B cell (primary cell): ENCODE results near the gene TNXB. TPM values are rescaled to one million over a fixed set of nuclear protein-coding genes. Genes with fewer than 3 reads are reported as not detected.
"Not testable (repeated sequence)": the region's sequence is repeated elsewhere in the genome, so short reads cannot be mapped to it uniquely, and the experiment has no call there.

ENCODE experiments used
- ATAC-seq: fragments of 200-7000 bp; cut with Tn5 transposase; one replicate; pipeline ENCODE4 v1.10.0; 2021; ENCODE audit warnings: low read depth, mild to moderate bottlenecking, moderate number of reproducible peaks, moderate library complexity
- CTCF ChIA-PET: fragments of 350-600 bp; sonication (Branson Sonifier 250); formaldehyde crosslinking; loops from one replicate; lab custom pipeline; 2021; ENCODE audit warnings: antibody characterized with exemption, inconsistent platforms; lab: Charles Lee
- POLR2A ChIA-PET: fragments of 350-600 bp; sonication (Branson Sonifier 250); formaldehyde crosslinking; loops from one replicate; lab custom pipeline; 2021; ENCODE audit warnings: antibody characterized with exemption; lab: Charles Lee
- DNase-seq: peaks from one replicate; pipeline ENCODE4 v3.0.0; 2013
- H2AFZ ChIP-seq: 2 replicates; pipeline ENCODE4 v1.6.1; 2012; ENCODE audit warnings: mild to moderate bottlenecking, low read depth, low read length; ENCODE audit not compliant: insufficient read depth, poor library complexity, severe bottlenecking
- H3K27ac ChIP-seq, 2 donors: 1 replicate in 1 of 2; 2 replicates in 1 of 2; pipeline ENCODE4 v1.5.1; 2012 to 2013; ENCODE audit warnings: low read length in 2 of 2, mild to moderate bottlenecking in 2 of 2, moderate library complexity in 1 of 2
- H3K27me3 ChIP-seq, 4 experiments: fragments of 200-600 bp in 1 of 4; sonication (generic) in 1 of 4; replicated peaks in 1 of 4; 1 replicate in 2 of 4; 2 replicates in 2 of 4; pipeline versions ENCODE4 v1.6.1 to v1.7.0; 2013 to 2016; ENCODE audit warnings: low read length in 3 of 4, mild to moderate bottlenecking in 2 of 4, mixed read lengths in 1 of 4, moderate library complexity in 1 of 4; ENCODE audit not compliant: insufficient read depth in 4 of 4, control insufficient read depth in 3 of 4; ENCODE audit errors: control extremely low read depth in 1 of 4
- H3K36me3 ChIP-seq, 2 experiments: replicated peaks in 1 of 2; 1 replicate in 1 of 2; 2 replicates in 1 of 2; pipeline versions ENCODE4 v1.6.1 to v1.7.1; 2013; ENCODE audit warnings: low read length in 1 of 2; ENCODE audit not compliant: insufficient read depth in 2 of 2, control insufficient read depth in 1 of 2; ENCODE audit errors: control extremely low read depth in 1 of 2, extremely low read depth in 1 of 2
- H3K4me1 ChIP-seq, 2 donors: fragments of 200-600 bp in 1 of 2; sonication (generic) in 1 of 2; 1 replicate in 1 of 2; 2 replicates in 1 of 2; pipeline versions ENCODE4 v1.5.1 to v1.6.1; 2013 to 2017; ENCODE audit warnings: low read length in 2 of 2; ENCODE audit not compliant: control insufficient read depth in 2 of 2, insufficient read depth in 2 of 2
- H3K4me2 ChIP-seq: replicated peaks from 2 replicates; pipeline ENCODE3; 2012; ENCODE audit warnings: mild to moderate bottlenecking, low read depth, low read length; ENCODE audit not compliant: poor library complexity, severe bottlenecking
- H3K4me3 ChIP-seq, 5 experiments: fragments of 200-600 bp in 1 of 5; sonication (generic) in 1 of 5; 1 replicate in 3 of 5; 2 replicates in 2 of 5; pipeline versions ENCODE4 v1.5.1 to v1.7.0; 2011 to 2016; ENCODE audit warnings: low read length in 4 of 5, mild to moderate bottlenecking in 4 of 5, low read depth in 2 of 5, control low read depth in 1 of 5, moderate library complexity in 1 of 5; ENCODE audit not compliant: insufficient read depth in 1 of 5; ENCODE audit errors: control extremely low read depth in 1 of 5, extremely low read depth in 1 of 5
- H3K79me2 ChIP-seq: fragments of 200-600 bp; sonication (generic); one replicate; pipeline ENCODE4 v1.6.0; 2016; ENCODE audit warnings: low read length; ENCODE audit not compliant: control insufficient read depth, insufficient read depth
- H3K9ac ChIP-seq: fragments of 200-600 bp; sonication (generic); 2 replicates; pipeline ENCODE4 v1.6.1; 2017; ENCODE audit warnings: mild to moderate bottlenecking, low read length, moderate library complexity
- H3K9me3 ChIP-seq, 3 donors: one replicate each; pipeline versions ENCODE4 v1.6.1 to v1.7.1; 2013; ENCODE audit warnings: low read length in 2 of 3; ENCODE audit not compliant: control insufficient read depth in 2 of 3, insufficient read depth in 1 of 3; ENCODE audit errors: control extremely low read depth in 1 of 3
- H4K20me1 ChIP-seq: 2 replicates; pipeline ENCODE4 v1.6.0; 2012; ENCODE audit warnings: mild to moderate bottlenecking, low read length; ENCODE audit not compliant: insufficient read depth, control insufficient read depth, poor library complexity, severe bottlenecking
- H3K27ac Mint-ChIP-seq: one replicate; pipeline ENCODE4 v1.8.0; 2021; ENCODE audit warnings: mixed read lengths
- H3K27me3 Mint-ChIP-seq: one replicate; pipeline ENCODE4 v1.8.0; 2021; ENCODE audit warnings: mixed read lengths
- H3K4me1 Mint-ChIP-seq: one replicate; pipeline ENCODE4 v1.8.0; 2021; ENCODE audit warnings: mixed read lengths
- H3K4me3 Mint-ChIP-seq: one replicate; pipeline ENCODE4 v1.8.0; 2021; ENCODE audit warnings: mixed read lengths
- H3K9me3 Mint-ChIP-seq: one replicate; pipeline ENCODE4 v1.8.0; 2022; ENCODE audit warnings: mixed read lengths; ENCODE audit not compliant: insufficient read depth
- WGBS: methylation state at CpG from one replicate; pipeline ENCODE4 v1.1.5; 2013; ENCODE audit warnings: missing lambda C conversion rate; ENCODE audit not compliant: insufficient coverage; 5-methylcytosine and 5-hydroxymethylcytosine counted together
- intact Hi-C: fragments of 100-400 bp; cut with micrococcal nuclease; formaldehyde crosslinking; loops from one replicate; pipeline ENCODE4 v1.10.0; 2022
- polyA plus RNA-seq: library from polyadenylated mRNA; depleted of rRNA; stranded (reverse); fragments of >200 nt; gene quantifications from 2 replicates; pipeline ENCODE4 v1.2.3, GENCODE V29; 2012
- total RNA-seq, 2 donors: library from RNA; stranded (reverse); fragments of 120-200 nt in 1 of 2; gene quantifications; 1 replicate in 1 of 2; 2 replicates in 1 of 2; pipeline versions ENCODE4 v1.2.3 to v1.2.4, GENCODE V29; 2013 to 2022

Gene TNXB
- total and polyA plus RNA-seq, 2 donors (not counting 1 experiment from before 2014, with no cell fraction given) = 1.4 to 19.0 TPM

DNA sequence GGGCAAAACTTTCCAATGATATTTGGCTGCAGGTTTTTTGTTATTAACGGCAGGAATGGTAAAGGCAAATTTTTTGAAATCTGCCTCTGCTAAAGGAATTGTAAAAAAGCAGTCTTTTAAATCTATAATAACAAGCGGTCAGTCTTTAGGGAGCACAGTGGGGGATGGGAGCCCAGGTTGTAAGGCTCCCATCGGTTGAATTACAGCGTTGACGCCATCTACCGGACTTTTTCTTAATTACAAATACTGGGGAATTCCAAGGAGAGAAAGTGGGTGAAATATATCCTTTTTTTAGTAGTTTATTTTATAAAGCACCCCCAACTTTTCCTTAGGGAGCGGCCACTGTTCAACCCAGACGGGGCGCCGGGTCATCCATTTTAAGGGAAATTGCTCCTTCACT lies 87.0 kb downstream of the TNXB start:
- H3K4me2 ChIP-seq, H3K27ac ChIP-seq, H3K27me3 ChIP-seq, H3K4me3 ChIP-seq, ATAC-seq, H3K9me3 ChIP-seq, H3K36me3 ChIP-seq, H3K9me3 Mint-ChIP-seq, intact Hi-C loops, H3K9ac ChIP-seq, H4K20me1 ChIP-seq, H3K79me2 ChIP-seq, H2AFZ ChIP-seq, POLR2A ChIA-PET, H3K4me1 ChIP-seq, H3K4me1 Mint-ChIP-seq, H3K4me3 Mint-ChIP-seq, H3K27ac Mint-ChIP-seq, CTCF ChIA-PET, H3K27me3 Mint-ChIP-seq, DNase-seq: not testable (repeated sequence)
- WGBS = no CpG with 5 or more reads among the region's 10 CpGs

GRCh38 chr6:32014547-32014946 lies 94.6 kb downstream of the TNXB start, which contains the start of gene C4B:
C4B (plus strand) TSS chr6:32014795; CDS start chr6:32014846, 51 bp downstream.
- H3K79me2 ChIP-seq, H3K4me1 Mint-ChIP-seq, H2AFZ ChIP-seq, POLR2A ChIA-PET, H3K27me3 Mint-ChIP-seq, H3K27ac ChIP-seq, H3K27ac Mint-ChIP-seq, H3K4me3 ChIP-seq, H3K9me3 Mint-ChIP-seq, ATAC-seq, DNase-seq, CTCF ChIA-PET, H3K36me3 ChIP-seq, H4K20me1 ChIP-seq, H3K27me3 ChIP-seq, H3K4me3 Mint-ChIP-seq, intact Hi-C loops, H3K4me2 ChIP-seq, H3K9me3 ChIP-seq, H3K9ac ChIP-seq, H3K4me1 ChIP-seq: not testable (repeated sequence)
- no CpG with 5 or more reads among the region's 6 CpGs for WGBS

DNA sequence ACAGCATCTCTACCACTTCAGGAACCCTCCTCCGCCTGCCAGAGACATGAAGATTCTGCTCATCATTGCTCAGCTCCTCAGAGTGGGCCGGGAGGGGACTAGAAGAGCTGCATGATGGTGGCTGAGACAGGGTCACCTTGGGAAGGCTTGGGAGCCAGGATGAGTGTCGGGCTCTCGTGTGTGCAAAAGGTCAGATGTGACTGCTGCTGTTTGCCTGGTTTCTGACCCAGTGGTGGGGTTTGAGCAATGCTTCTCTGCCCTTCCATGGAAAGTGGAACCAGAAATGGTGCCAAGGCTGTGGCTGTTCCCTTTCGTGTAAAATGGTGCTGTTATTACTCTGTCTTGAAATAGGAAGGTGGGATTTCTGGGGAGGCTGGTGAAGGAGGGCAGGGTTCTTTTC lies 95.4 kb downstream of the TNXB start:
- H3K4me3 Mint-ChIP-seq, H3K9me3 Mint-ChIP-seq, H3K36me3 ChIP-seq, H3K79me2 ChIP-seq, intact Hi-C loops, H3K4me2 ChIP-seq, DNase-seq, H3K9ac ChIP-seq, H3K4me1 Mint-ChIP-seq, POLR2A ChIA-PET, H2AFZ ChIP-seq, CTCF ChIA-PET, H3K9me3 ChIP-seq, H4K20me1 ChIP-seq, H3K27me3 ChIP-seq, H3K27ac Mint-ChIP-seq, H3K4me3 ChIP-seq, ATAC-seq, H3K27ac ChIP-seq, H3K27me3 Mint-ChIP-seq, H3K4me1 ChIP-seq: not testable (repeated sequence)
- WGBS = no CpG with 5 or more reads among the region's 5 CpGs

DNA sequence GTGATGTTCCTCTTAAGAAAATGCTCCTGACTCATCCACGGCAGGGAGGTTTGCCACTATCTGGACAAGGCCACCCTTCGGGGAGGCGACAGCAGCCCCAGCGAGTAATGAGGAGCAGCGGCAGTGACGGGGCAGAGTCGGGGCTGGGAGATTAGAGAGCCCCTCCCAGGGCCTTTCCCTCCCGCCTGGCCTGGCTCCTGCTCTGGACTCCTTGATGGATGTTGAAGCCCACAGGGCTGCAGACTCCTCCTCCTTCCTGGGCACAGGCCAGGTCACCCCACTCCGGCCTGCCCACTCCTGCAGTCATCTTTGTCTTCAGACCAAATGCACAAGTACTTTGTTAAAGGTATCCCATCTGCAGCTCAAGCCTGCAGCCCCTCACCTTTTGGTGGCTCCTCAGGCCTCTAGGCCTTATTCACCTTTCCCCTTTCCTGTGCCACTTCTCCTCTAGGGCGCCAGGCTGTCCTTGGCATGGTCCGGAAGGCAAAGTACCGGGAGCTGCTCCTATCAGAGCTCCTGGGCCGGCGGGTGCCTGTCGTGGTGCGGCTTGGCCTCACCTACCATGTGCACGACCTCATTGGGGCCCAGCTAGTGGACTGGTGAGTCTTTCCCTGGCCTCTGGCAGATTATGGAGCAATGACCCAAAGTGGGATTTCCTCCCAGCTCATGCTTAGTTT lies 96.1 kb downstream of the TNXB start:
- H2AFZ ChIP-seq, H3K27ac Mint-ChIP-seq, H3K27ac ChIP-seq, H3K27me3 ChIP-seq, H3K79me2 ChIP-seq, H3K4me3 Mint-ChIP-seq, H3K4me3 ChIP-seq, H3K4me1 Mint-ChIP-seq, H3K4me1 ChIP-seq, DNase-seq, H3K9me3 ChIP-seq, H3K9ac ChIP-seq, H3K36me3 ChIP-seq, H3K27me3 Mint-ChIP-seq, CTCF ChIA-PET, intact Hi-C loops, H4K20me1 ChIP-seq, ATAC-seq, H3K4me2 ChIP-seq, POLR2A ChIA-PET, H3K9me3 Mint-ChIP-seq: not testable (repeated sequence)
- WGBS = 96% methylated on average over 6 of the region's 17 CpGs
